Cerebellar nuclear complex (tissue), 1 donor: Measurements from ENCODE around the gene CRTAP.
"Not testable (repeated sequence)": the region's sequence is repeated elsewhere in the genome, so short reads cannot be mapped to it uniquely, and the experiment has no call there.

Source experiments
- DNase-seq, 2 experiments: peaks; one replicate each; lab custom pipeline; 2025; lab: John Stamatoyannopoulos, UW

CRTAP gene

DNA sequence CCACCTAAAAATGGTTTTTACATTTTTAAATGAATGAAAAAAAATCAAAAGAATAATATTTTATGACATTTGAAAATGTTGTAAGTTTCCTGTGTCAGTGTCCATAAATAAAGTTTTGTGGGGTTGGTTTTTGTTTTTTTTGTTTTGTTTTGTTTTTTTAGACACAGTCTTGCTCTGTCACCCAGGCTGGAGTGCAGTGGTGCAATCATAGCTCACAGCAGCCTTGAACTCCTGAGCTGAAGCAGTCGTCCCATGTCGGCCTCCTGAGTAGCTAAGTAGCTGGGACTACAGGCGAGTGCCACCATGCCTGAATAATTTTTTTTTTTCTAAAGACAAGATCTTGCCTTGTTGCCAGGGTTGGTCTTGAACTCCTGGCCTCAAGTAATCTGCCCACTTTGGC, 14.1 kb upstream of the CRTAP start:
- DNase-seq = no peak

DNA sequence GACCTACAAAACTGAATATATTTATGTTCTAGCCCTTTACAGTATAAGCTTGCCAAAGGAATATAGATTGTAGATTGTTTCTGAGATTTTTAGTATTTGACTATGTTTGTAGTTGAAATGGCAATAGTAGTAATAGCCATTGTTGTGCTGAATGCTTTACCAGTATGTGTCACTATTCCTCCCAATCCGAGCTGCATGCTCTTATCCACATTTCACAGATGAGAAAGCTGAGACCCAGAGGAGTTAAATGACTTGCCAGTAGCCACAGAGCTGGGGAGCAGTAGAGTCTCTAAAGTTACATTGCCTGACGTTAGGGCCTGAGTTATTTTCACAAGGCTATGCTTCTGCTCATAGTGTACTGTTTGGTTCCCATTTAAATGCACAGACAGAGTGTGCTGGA, 13.6 kb upstream of the CRTAP start:
- no peak for DNase-seq

DNA sequence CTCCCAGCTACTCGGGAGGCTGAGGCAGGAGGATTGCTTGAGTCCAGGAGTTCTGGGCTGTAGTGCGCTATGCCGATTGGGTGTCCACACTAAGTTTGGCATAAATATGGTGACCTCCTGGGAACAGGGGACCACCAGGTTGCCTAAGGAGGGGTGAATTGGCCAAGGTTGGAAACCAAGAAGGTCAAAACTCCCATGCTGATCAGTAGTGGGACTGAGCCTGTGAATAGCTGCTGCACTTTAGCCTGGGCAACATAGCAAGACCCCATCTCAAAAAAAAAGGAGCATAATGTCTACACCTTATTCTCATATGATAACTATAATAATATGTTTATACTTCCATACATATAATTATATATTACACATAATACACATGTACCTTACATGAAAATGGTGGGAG, 10.8 kb upstream of the CRTAP start:
- no peak for DNase-seq

DNA sequence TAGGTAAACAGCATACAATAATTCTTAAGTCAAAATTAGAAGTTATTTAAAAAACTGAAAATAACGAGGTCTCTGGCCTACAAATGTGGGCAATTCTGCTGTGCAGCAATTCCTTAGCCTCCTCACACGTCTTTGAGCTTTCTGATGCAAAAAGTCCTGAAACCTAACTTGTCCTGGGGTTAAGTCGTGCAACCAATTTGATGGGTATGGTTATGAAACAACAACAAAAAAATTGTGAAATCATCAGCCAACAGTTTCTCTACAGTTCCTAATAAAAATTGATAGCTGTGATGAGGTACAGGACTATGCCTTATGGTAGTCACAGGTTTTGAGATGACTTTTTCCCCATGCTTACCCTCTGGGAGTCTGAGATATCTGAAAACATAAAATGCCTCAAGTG, 10.3 kb upstream of the CRTAP start:
- DNase-seq = no peak

DNA sequence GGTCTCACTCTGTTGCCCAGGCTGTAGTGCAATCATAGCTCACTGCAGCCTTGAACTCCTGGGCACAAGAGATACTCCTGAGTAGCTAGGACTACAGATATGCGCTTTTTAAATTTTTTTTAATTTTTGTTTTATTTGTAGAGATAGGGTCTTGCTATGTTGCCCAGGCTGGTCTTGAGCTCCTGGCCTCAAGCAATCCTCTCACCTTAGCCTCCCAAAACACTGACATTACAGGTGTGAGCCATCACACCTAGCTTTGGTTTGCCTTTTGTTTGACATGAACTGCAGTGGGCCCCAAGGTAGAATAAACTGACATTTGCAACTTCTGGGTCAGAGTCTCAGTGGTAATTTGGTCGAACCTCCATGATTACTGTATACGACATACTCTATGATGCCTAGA, 9.0 kb upstream of the CRTAP start:
- no peak for DNase-seq

DNA sequence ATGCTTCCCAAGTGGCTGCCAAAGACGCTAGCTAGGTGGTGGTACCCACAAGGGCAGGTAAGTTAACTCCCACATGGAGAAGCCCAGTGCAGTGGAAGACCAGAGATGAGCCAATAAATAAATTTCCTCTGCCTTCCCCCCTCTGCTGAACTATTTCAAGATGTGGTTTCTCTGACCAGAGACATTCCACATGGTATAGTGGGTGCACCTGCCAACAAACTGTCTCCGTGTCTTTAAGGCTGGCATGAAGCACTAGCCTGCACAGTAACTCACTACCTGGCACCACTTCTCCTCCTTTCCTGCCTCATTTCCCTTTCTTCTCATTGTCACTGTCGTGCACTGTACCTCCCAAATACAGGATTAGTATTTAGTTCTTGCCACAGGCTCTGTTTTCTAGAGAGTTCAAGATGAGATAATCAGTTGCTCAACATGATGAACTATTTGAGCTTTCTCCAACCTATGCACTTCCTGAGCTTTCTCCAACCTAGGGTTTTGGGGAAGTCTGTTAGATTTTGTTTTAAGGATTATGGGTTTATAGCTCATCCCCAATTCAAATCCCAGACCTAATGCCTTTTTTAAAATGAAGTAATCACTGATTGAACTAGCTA, 8.4 kb upstream of the CRTAP start:
- no peak for DNase-seq

DNA sequence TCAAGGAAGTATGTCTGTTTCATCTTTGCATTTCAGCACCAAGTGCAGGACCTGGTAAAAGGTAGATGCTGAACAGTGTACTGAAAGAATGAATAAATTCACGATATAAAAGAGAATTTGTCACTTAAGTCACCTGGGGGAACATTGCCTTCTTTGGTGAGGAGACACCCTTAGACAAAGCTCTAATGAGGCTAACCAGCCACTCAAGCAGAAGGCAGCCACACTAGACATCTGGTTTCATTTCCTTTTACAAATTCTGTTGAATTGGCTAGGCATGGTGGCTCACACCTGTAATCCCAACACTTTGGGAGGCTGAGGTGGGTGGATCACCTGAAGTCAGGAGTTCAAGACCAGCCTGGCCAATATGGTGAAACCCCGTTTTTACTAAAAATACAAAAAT, 7.0 kb upstream of the CRTAP start:
- not testable (repeated sequence) for DNase-seq

DNA sequence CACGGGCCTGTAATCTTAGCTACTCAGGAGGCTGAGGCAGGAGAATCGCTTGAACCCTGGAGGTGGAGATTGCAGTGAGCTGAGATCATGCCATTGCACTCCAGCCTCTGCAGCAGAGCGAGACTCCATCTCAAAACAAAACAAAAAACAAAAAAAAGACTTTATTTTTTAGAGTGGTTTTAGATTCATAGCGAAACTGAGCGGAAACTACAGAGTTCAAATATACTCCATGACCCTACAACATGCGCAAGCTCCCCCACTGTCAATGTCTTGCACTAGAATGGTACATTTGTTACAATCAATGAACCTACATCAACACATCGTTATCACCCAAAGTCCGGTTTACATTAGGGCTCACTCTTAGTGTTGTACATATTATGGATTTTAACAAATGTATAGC, 2.2 kb upstream of the CRTAP start:
- no peak for DNase-seq

DNA sequence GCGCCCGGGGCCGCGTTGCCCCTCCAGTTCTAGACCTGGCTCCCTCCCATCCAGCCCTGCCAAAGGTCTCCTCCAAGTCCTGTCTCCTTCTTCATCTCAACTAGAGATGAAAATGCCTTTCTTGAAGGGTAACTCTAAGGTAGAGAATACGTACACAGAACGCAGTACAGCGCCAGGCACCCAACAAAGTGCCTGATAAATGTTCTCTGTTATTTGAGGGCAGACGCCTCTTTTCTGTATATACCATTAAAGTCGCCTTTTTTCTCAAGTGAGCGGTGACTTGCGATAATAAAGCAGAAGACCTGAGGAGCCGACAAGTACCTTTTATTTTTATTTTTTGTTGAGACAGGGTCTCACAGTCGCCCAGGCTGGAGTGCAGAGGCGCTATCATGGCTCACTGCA, 809 bp downstream of the CRTAP start:
- DNase-seq = no peak

DNA sequence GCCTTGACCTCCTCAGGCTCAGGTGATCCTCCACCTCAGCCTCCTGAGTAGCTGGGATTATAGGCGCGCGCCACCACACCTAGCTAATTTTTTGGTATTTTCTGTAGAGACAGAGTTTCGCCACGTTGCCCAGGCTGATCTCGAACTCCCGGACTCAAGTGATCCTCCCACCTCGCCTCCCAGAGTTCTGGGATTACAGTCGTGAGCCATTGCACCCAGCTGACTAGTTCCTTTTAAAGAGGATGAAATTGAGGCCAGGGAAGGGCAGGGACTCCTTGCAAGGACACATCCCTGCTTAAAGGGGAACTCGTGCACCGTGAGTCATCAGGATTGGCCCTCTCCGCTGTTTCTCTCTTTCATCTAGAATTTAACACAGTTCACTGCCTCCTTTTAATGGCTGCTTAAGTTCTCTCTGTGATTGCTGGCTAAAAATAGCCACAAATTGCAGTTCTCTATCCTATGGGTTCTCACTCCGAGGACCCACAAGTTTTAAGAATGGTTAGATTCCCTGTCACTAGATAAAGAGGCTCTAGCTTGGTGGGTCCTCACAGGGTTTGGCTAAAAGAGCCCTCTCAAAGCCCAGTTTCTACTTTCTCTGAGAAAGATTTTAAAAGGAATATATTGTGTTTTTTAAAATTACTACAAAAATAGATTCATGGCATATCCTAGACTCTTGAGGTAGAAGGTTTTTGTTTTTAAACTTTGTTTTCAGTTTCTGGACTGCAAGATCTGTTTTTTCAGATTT, 1.4 kb downstream of the CRTAP start:
- DNase-seq = peak in 1 of 2 experiments; percentile 49

DNA sequence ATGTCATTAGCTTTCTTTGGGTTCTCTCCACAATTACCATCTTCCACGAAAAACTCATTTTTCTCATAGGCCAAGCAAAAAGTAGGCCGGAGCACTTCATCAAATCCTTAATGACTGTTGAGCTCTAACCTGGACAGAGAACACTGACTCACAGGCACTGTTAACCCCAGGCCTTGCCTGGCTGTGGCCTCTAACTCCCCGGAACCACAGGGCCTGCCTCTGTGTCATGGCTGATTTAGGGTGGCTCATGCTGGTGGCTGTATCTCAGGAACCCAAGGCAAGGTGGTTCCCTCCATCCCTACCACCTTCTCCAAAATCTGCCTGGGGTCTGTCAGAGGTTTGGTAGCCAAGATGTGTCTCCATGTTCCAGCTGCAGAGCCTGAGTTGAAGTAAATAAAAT, 3.6 kb downstream of the CRTAP start:
- DNase-seq = no peak

DNA sequence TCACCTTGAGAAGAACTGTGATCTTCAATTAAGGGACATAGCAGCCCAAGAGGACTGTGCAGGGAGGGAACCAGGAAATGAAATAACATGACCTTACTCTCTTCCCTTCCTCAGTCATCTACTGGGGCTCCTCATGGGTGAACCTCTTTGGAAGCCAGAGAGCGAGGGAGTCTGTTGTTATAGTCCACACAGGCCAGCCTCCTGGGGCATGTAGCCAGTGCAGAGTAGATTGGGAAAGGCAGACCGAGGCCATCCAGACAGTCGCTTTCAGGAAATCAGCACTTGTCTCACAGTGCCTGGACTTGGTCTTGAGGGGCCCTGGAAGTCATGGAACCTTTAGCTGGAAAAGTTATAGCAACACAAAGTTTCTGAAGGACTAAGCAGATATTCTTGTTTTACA, 6.1 kb downstream of the CRTAP start:
- no peak for DNase-seq

DNA sequence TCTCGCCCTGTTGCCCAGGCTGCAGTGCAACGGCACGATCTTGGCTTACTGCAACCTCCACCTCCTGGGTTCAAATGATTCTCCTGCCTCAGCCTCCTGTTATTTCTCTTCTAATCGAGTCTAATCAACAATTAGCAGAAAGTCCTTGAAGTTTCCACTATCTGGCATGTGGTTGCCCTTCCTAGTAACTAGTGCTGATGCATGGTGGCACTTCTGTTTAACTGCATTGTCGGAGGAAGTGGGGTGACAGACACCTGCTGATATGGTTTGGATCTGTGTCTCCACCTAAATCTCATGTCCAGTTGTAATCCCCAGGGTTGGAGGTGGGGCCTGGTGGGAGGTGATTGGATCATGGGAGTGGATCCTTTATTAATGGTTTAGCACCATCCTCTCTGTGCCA, 9.2 kb downstream of the CRTAP start:
- DNase-seq = no peak

DNA sequence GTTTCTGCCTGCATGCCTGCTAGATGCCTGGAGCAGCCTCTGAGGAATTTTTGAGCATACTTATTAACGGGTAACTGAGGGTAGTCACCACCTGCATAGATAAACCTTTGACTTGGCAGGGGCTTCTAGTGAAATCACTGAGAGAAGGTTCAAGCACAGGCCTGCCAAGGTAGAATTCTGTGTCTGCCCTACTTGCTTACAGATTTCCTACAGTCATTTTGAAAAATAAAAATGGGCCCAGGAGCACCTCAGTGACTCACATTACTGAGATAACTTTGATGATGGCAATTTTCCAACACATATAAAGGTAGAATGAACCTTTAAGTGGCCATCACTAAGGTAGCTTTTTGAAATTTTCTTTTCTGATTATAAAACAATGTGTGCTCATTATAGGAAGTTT, 10.8 kb downstream of the CRTAP start:
- DNase-seq = no peak

DNA sequence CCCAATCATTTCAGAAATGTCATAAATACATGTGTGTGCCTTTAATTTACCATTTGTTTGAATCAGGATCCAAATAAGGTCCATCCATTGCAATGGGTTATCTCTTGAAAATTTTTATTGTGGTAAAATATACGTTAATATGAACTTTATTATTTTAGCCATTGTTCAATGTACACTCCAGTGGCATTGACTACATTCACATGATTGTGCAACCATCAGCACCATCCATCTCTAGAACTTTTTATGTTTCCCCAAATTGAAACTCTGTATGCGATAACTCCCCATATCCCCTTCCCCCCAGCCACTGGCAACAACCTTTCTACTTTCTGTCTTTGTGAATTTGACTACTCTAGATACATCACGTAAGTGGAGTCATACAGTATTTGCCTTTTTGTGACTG, 12.0 kb downstream of the CRTAP start:
- no peak for DNase-seq

DNA sequence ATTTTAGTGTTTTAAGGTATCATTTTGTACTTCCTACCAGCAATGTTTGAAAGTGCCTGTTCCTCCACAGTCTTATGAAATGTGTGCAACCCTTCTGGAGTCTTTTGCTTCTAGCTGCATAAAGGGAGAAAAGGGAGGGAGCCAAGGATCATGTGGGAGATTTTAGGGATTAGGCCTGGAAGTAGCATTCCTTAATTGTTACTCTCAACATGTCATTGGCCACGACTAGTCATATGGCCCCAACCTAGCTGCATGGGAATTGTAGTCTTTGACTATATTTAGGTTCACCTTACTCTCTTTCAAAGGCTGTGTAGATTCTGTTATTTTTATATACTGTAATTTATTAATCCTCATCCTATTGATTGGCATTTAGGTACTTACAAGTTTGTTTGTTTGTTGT, 14.9 kb downstream of the CRTAP start:
- DNase-seq = no peak

DNA sequence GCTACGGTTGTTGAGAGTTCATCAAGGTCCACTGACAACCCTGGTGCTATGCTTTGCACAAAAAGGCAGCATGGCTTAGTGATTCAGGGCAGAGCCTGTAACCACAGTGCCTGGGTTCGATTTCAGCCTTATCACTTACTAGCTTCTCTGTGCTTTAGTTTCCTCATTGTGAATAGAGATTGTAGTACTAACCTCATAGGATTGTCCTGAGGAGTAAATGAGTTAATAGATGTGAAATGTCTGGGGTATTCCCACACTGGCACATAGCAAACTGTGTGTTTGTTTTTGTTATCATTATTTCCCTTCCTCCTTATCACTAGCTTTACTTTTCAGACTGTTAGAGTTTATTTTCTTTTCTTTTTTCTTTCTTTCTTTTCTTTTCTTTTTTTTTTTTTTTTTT, 16.3 kb downstream of the CRTAP start:
- no peak for DNase-seq

DNA sequence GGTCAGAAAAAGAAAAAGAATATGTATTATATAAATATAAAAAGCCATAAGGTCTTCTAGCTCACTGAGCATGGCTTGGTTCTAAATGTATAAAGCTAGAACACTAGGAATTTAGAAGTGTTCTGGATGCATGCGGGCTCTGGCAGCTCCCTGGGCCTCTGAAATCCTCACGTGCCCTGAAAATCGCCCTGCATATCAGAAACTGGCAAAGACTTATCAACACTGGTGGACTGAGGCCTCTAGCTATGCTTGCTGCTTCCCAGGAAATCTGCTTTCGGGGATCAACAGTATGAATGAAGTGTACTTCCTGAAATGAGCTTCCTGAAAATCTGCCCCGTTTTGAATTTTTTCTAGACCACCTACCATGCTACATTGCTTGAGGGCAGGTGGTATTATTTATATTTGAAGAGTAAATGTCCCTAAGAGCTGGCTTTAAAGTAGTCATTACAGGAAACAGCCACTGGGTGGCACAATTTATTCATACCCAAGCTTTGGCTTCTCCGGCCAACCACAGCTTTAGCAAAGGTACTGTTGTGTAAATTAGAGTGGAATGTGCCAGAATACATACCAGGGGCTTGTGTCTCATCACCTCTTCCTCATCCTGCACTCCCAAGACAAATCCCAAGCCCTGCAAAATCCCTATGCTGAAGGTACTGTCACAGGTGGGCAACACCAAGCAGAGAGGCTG, 17.7 kb downstream of the CRTAP start:
- peak in 1 of 2 experiments; percentile 36 for DNase-seq

DNA sequence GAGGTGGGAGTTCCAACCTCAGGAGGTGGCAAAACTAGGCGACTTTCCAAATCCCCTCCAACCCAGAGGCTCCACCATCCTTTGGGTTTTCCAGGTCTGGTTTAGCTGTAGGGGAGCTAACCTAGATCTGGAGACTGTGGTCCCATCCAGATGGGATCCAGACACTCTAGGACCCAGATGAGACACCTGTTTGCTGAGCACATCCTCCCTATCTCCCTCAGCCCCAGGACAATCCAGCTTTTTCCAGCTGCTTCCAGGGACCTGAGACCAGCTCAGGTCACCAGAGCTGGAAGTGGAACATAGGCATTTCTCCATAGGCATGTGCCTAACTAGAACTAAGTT, 18.2 kb downstream of the CRTAP start:
- DNase-seq = no peak

DNA sequence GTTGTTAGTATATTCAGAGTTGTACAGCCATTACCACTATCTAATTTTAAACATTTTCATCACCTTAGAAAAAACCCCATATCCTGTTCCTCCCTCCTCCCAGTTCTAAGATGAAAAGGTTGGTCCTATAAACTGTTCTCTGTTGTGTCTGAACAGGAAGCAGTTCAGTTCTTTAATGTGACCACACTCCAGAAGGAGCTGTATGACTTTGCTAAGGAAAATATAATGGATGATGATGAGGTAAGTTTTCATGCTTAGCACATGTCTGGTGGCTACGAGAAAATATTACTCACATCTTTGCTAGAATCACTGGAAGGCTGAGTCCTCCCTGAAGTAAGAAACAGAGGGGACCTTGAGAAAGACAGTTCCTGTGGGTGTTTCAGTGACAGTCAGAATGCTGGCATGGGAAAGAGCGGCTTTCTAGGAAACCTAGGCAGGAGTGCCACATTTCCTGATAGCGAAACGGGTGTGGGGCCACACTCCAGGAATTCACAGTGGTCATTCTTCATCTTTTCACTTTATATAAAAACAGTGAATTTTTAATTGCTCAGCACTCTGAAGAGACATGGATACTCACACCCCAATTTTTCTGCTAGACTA, 20.3 kb downstream of the CRTAP start:
- DNase-seq = no peak

DNA sequence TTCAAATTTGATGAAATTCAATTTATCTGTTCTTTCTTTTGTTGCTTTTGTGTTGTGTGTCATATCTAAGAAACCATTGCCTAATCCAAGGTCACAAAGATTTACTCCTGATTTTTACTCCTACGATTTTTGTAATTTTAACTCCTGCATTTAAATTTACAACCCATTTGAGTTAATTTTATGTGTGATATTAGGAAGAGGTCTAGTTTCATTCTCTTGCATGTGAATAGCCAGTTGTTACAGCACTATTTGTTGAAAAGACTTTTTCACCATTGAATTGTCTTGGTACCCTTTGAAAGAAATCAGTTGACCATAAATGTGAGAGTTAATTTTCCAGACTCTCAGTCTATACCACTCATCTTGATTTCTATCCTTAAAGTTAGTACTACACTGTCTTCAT, 23.9 kb downstream of the CRTAP start:
- no peak for DNase-seq

DNA sequence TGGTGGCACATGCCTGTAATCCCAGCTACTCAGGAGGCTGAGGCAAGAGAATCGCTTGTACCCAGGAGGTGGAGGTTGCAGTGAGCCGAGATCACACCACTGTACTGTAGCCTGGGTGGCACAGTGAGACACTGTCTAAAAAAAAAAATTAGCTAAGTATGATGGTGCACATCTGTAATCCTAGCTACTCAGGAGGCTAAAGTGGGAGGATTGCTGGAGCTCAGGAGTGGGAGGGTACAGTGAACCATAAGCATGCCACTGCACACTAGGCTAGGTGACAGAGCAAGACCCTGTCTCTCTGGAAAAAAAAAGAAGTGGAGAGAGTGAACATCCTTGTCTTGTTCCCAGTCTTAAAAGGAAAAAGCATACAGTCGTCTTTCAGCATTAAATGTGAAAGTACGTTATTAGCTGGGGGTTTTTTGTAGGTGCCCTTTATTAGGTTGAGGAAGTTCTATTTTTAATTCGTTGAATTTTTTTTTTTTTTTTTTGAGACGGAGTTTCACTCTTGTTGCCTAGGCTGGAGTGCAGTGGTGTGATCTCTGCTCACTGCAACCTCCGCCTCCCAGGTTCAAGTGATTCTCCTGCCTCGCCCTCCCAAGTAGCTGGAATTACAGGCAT, 25.3 kb downstream of the CRTAP start:
- not testable (repeated sequence) for DNase-seq

DNA sequence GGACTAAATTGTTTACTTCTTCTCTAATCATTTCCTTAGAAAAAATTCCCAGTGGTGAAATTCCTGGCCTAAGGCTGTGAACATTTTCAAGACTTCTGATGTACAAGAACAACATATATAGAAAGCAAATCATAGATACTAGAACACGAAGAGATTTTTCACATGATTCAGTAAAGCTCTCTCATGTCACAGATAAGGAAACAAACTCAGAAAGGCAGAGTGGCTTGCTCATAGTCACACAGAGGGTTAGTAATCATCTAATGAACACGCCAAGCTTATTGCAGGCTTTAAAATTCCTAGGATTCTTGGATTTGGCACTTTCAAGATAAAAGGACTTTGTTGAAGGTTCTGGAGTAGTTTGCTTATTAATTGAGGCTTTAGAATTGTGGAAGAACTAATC, 26.2 kb downstream of the CRTAP start:
- DNase-seq = no peak
